ENCODE measurements around the gene ANKS6. TPM values are rescaled to one million over a fixed set of nuclear protein-coding genes. Genes with fewer than 3 reads are reported as not detected.

The ANKS6 gene
- total and polyA plus RNA-seq, 2 of the 8 experiments (the other 6 are each of a cell fraction or from before 2014, with no cell fraction given), result 34.1 to 56.3 TPM

- DNase-seq (ENCODE audit: low read depth in 1 of 2, low spot score in 2 of 2), result no peak
These were observed 69.6 kb downstream of the ANKS6 start for GRCh38 chr9:98726735-98727134.

More at GRCh38 chr9:98726735-98727134, 69.6 kb downstream of the ANKS6 start:
- Histone ChIP-seq H2AFZ (ENCODE audit: low read length) (no peak overlapping the region), H4K5ac (ENCODE audit: insufficient read length, low read depth, low read length) (no peak overlapping the region), H3K27ac (ENCODE audit: low read depth, low read length) (no peak overlapping the region), H2BK120ac (replicated peaks; ENCODE audit: low read depth, low read length) (no peak overlapping the region), H4K20me1 (replicated peaks in 1 of 2; ENCODE audit: control insufficient read depth in 1 of 2, insufficient read depth in 2 of 2, low read length in 2 of 2) (no peaks in the 10 kb centered on the region), H3K27me3 (replicated peaks in 1 of 4; ENCODE audit: control insufficient read depth in 3 of 4, extremely low read depth in 1 of 4, insufficient read depth in 3 of 4, low read length in 3 of 4) (peaks cover 0 to 7% (median 0%) of the 10 kb centered on the region in 4 experiments; a peak in 4 of 7 replicates), H3K4me1 (replicated peaks in 1 of 4; ENCODE audit: control insufficient read depth in 3 of 4, insufficient read depth in 4 of 4, low read length in 3 of 4) (peaks cover 0 to 3% (median 0%) of the 10 kb centered on the region in 4 experiments; a peak in 2 of 7 replicates), H4K8ac (ENCODE audit: extremely low read depth, insufficient read depth, low read length) (no peak overlapping the region), H2BK12ac (ENCODE audit: low read depth, low read length) (no peak overlapping the region), H2AK5ac (ENCODE audit: low read depth, low read length) (no peak overlapping the region), H2BK15ac (ENCODE audit: low read length) (no peak overlapping the region), H3K4me3 (ENCODE audit: extremely low read depth in 1 of 4, insufficient read depth in 2 of 4, low read depth in 3 of 4, low read length in 4 of 4) (no peak overlapping the region), H3K9ac (replicated peaks in 1 of 4; ENCODE audit: extremely low read depth in 1 of 4, low read depth in 3 of 4, low read length in 3 of 4) (no peak overlapping the region), H3K56ac (replicated peaks; ENCODE audit: insufficient read length, low read depth, low read length) (no peak overlapping the region), H3K9me3 (ENCODE audit: insufficient read depth in 2 of 2, low read depth in 1 of 2, low read length in 1 of 2) (no peaks in the 10 kb centered on the region), H3K4me2 (ENCODE audit: insufficient read depth in 1 of 2, low read depth in 2 of 2, low read length in 2 of 2) (no peak overlapping the region), H3K23ac (ENCODE audit: insufficient read length) (no peak overlapping the region), H3K18ac (ENCODE audit: extremely low read depth, low read length) (no peak overlapping the region), H3K4ac (replicated peaks; ENCODE audit: insufficient read length, low read depth, low read length) (no peak overlapping the region), H4K91ac (replicated peaks; ENCODE audit: insufficient read length, low read length) (no peak overlapping the region), H3K23me2 (ENCODE audit: low read depth, low read length) (no peaks in the 10 kb centered on the region), H3K14ac (ENCODE audit: insufficient read length) (no peak overlapping the region), H3K79me2 (ENCODE audit: control insufficient read depth in 1 of 2, insufficient read depth in 2 of 2, low read length in 2 of 2) (no peaks in the 10 kb centered on the region), H2BK20ac (ENCODE audit: low read length) (no peak overlapping the region), H3K36me3 (ENCODE audit: control insufficient read depth in 2 of 4, insufficient read depth in 4 of 4, low read length in 3 of 4) (no peaks in the 10 kb centered on the region), H3K79me1 (ENCODE audit: low read depth, low read length) (no peaks in the 10 kb centered on the region), H2BK5ac (ENCODE audit: low read depth, low read length) (no peak overlapping the region)
- FAIRE-seq, result no peak
- POLR2A ChIA-PET (ENCODE audit: partially characterized antibody), result no interaction called here
- TF ChIP-seq CHD1 (IDR thresholded peaks at IDR 0.05; ENCODE audit: low read depth, low read length) (no peak), TCF12 (IDR thresholded peaks at IDR 0.05; ENCODE audit: low read depth, low read length) (no peak), POU5F1 (IDR thresholded peaks at IDR 0.05; ENCODE audit: low read depth, low read length) (no peak), SP2 (IDR thresholded peaks at IDR 0.05; ENCODE audit: low read length) (no peak), RBBP5 (IDR thresholded peaks at IDR 0.05; ENCODE audit: borderline replicate concordance, low read depth, low read length) (no peak), PHF8 (conservative IDR thresholded peaks at IDR 0.05; ENCODE audit: low read depth, low read length) (no peak), CHD2 (IDR thresholded peaks at IDR 0.05; ENCODE audit: low read length) (no peak), CBX5 (IDR thresholded peaks at IDR 0.05; ENCODE audit: low read depth, low read length) (no peak), SUZ12 (IDR thresholded peaks at IDR 0.05; ENCODE audit: low read length) (no peak), RAD21 (IDR thresholded peaks at IDR 0.05 in 1 of 2, conservative IDR thresholded peaks at IDR 0.05 in 1 of 2; ENCODE audit: low read depth in 2 of 2, low read length in 2 of 2) (no peak)
- CTCF ChIA-PET (ENCODE audit: partially characterized antibody), result interaction anchor here (1.7 kb wide), 1 partner anchor 417 kb away, joined by 4 read pairs; no protein-coding TSS in a partner anchor
- 87% methylated on average over 5 of the region's 5 CpGs; no CpG with 5 or more reads in 1 of the 2 experiments for WGBS, 2 experiments (ENCODE audit: extremely low coverage in 1 of 2, insufficient coverage in 1 of 2, insufficient read length in 1 of 2, insufficient replicate concordance in 2 of 2, low coverage in 1 of 2, low lambda C conversion rate in 2 of 2, missing lambda C conversion rate in 1 of 2)

Measured in H1 (cell line).